Mesenchymal stem cell (in vitro differentiated cells and primary cell): ENCODE measurements around the gene ACADVL.

Experiments
- DNase-seq: peaks from one replicate; pipeline ENCODE4 v3.0.0-alpha.2; 2013
- H2AFZ ChIP-seq: one replicate; pipeline ENCODE4 v1.6.1; 2013; ENCODE audit warnings: low read depth, mild to moderate bottlenecking, control low read depth, inconsistent platforms, low read length, moderate library complexity
- H2AK5ac ChIP-seq: 2 replicates; pipeline ENCODE4 v1.6.1; 2013; ENCODE audit warnings: low read length, moderate library complexity, mild to moderate bottlenecking, inconsistent platforms; ENCODE audit not compliant: severe bottlenecking
- H2BK120ac ChIP-seq: one replicate; pipeline ENCODE4 v1.6.1; 2013; ENCODE audit warnings: low read depth, mild to moderate bottlenecking, inconsistent platforms, low read length, moderate library complexity
- H2BK12ac ChIP-seq, 2 experiments: one replicate each; pipeline ENCODE4 v1.6.1; 2013; ENCODE audit warnings: inconsistent platforms in 2 of 2, low read length in 2 of 2, mild to moderate bottlenecking in 2 of 2, moderate library complexity in 2 of 2, control low read depth in 1 of 2
- H2BK15ac ChIP-seq: one replicate; pipeline ENCODE4 v1.6.1; 2013; ENCODE audit warnings: mild to moderate bottlenecking, low read depth, inconsistent platforms; ENCODE audit not compliant: poor library complexity, severe bottlenecking
- H2BK5ac ChIP-seq: 2 replicates; pipeline ENCODE4 v1.6.1; 2013; ENCODE audit warnings: low read depth, mild to moderate bottlenecking, low read length, control low read depth, inconsistent platforms; ENCODE audit not compliant: poor library complexity, severe bottlenecking
- H3K14ac ChIP-seq, 2 experiments: one replicate each; pipeline ENCODE4 v1.6.1; 2013; ENCODE audit warnings: inconsistent platforms in 2 of 2, low read length in 2 of 2, control low read depth in 1 of 2, mild to moderate bottlenecking in 1 of 2, moderate library complexity in 1 of 2
- H3K18ac ChIP-seq, 2 experiments: one replicate each; pipeline ENCODE4 v1.6.1; 2013; ENCODE audit warnings: inconsistent platforms in 2 of 2, low read length in 2 of 2, control low read depth in 1 of 2, low read depth in 1 of 2, mild to moderate bottlenecking in 1 of 2
- H3K23ac ChIP-seq, 2 experiments: one replicate each; pipeline ENCODE4 v1.6.1; 2013; ENCODE audit warnings: inconsistent platforms in 2 of 2, low read length in 2 of 2, mild to moderate bottlenecking in 2 of 2, moderate library complexity in 2 of 2, control low read depth in 1 of 2
- H3K27ac ChIP-seq: 2 replicates; pipeline ENCODE4 v1.5.1; 2013; ENCODE audit warnings: mild to moderate bottlenecking, moderate library complexity, low read length, control low read depth, inconsistent platforms; ENCODE audit not compliant: poor library complexity, severe bottlenecking
- H3K27me3 ChIP-seq, 2 experiments: 2 replicates each; pipeline versions ENCODE4 v1.6.1 to v1.7.0; 2013; ENCODE audit warnings: low read length in 2 of 2, mild to moderate bottlenecking in 2 of 2, moderate library complexity in 2 of 2, control low read depth in 1 of 2, inconsistent platforms in 1 of 2; ENCODE audit not compliant: control insufficient read depth in 1 of 2, insufficient read depth in 1 of 2
- H3K36me3 ChIP-seq, 2 experiments: 2 replicates each; pipeline versions ENCODE4 v1.6.1 to v1.7.0; 2013; ENCODE audit warnings: low read length in 2 of 2, control low read depth in 1 of 2, inconsistent platforms in 1 of 2, low read depth in 1 of 2, mild to moderate bottlenecking in 1 of 2; ENCODE audit not compliant: insufficient read depth in 2 of 2, control insufficient read depth in 1 of 2
- H3K4ac ChIP-seq, 2 experiments: one replicate each; pipeline ENCODE4 v1.6.1; 2013; ENCODE audit warnings: inconsistent platforms in 2 of 2, low read length in 2 of 2, mild to moderate bottlenecking in 2 of 2, moderate library complexity in 2 of 2, control low read depth in 1 of 2, low read depth in 1 of 2
- H3K4me1 ChIP-seq: 2 replicates; pipeline ENCODE4 v1.6.1; 2013; ENCODE audit warnings: low read depth, low read length, control low read depth; ENCODE audit not compliant: control insufficient read depth, insufficient read depth
- H3K4me2 ChIP-seq: 2 replicates; pipeline ENCODE4 v1.6.1; 2013; ENCODE audit warnings: low read length, mild to moderate bottlenecking, inconsistent platforms; ENCODE audit not compliant: poor library complexity, severe bottlenecking
- H3K4me3 ChIP-seq, 2 experiments: 2 replicates each; pipeline versions ENCODE4 v1.5.1 to v1.7.0; 2013; ENCODE audit warnings: low read length in 2 of 2, mild to moderate bottlenecking in 2 of 2, control low read depth in 1 of 2, low read depth in 1 of 2; ENCODE audit not compliant: insufficient read depth in 1 of 2
- H3K79me1 ChIP-seq: replicated peaks from 2 replicates; pipeline ENCODE4 v1.6.1; 2013; ENCODE audit warnings: mild to moderate bottlenecking, control low read depth, low read length, inconsistent platforms; ENCODE audit not compliant: poor library complexity, severe bottlenecking
- H3K9ac ChIP-seq: 2 replicates; pipeline ENCODE4 v1.7.0; 2013; ENCODE audit warnings: mild to moderate bottlenecking, low read length, moderate library complexity
- H3K9me3 ChIP-seq: 2 replicates; pipeline ENCODE4 v1.7.0; 2013; ENCODE audit warnings: mild to moderate bottlenecking, low read length; ENCODE audit not compliant: control insufficient read depth
- H4K8ac ChIP-seq: one replicate; pipeline ENCODE4 v1.6.1; 2013; ENCODE audit warnings: inconsistent platforms, mild to moderate bottlenecking, low read length, moderate library complexity
- H4K91ac ChIP-seq: one replicate; pipeline ENCODE4 v1.6.1; 2013; ENCODE audit warnings: mild to moderate bottlenecking, low read length, inconsistent platforms
- WGBS: methylation state at CpG from one replicate; pipeline ENCODE4 v1.1.7; 2013; ENCODE audit warnings: mixed read lengths; 5-methylcytosine and 5-hydroxymethylcytosine counted together

ACADVL gene

DNA sequence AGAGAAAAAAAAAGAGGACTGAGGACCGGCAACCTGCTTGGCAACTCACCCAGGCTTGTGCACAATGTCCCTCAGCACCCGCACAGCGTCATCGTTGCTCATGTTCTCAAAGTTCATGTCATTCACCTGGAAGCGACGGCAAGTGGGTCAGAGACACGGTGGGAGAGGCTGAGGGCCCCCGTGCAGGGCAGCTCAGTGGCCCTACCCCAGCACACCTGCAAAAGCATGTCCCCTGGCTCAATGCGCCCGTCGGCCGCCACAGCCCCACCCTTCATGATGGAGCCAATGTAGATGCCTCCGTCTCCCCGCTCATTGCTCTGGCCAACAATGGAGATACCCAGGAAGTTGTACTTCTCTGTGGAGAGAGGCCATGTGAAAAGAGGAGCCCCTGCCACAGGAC, 9.2 kb downstream of the ACADVL start:
- Histone ChIP-seq H3K18ac (no peak overlapping the region), H2BK120ac (no peak overlapping the region), H3K14ac (no peak overlapping the region), H3K27me3 (no peaks in the 10 kb centered on the region), H4K91ac (no peak overlapping the region), H3K27ac (no peak overlapping the region), H3K36me3 (peaks cover 60 to 67% of the 10 kb centered on the region in 2 experiments), H3K4me2 (no peak overlapping the region), H3K79me1 (peaks cover 29% of the 10 kb centered on the region), H2BK12ac (no peak overlapping the region), H2AFZ (no peak overlapping the region), H2BK15ac (no peak overlapping the region), H2BK5ac (no peak overlapping the region), H3K4me1 (peaks cover 31% of the 10 kb centered on the region), H2AK5ac (no peak overlapping the region), H3K4ac (no peak overlapping the region), H3K23ac (no peak overlapping the region), H3K9ac (no peak overlapping the region), H4K8ac (no peak overlapping the region), H3K4me3 (no peak overlapping the region), H3K9me3 (no peaks in the 10 kb centered on the region)
- WGBS, result 99% methylated on average over 14 of the region's 14 CpGs
- no peak for DNase-seq

DNA sequence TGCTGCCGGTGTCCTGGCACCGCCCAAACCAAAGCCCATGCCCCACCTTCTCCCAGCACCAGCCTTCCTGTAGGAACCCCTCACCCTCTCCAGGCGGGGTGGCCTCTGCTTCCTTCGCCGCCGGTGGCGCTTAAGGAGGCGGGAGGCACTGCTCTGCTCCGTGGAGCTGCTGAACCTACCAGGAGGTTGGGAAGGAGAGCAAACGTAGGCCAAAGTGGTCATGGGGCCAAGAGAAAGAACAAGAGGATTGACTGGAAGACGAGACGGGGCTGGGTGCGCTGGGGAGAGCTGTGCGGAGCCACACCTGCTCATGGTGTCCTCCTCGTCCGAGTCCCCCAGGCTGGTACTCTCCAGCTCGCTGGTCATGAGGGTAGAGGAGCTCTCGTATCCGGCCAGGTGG, 9.8 kb downstream of the ACADVL start:
- no peak overlapping the region for H3K14ac ChIP-seq
- H3K4me1 ChIP-seq, result peaks cover 27% of the 10 kb centered on the region
- H4K8ac ChIP-seq, result no peak overlapping the region
- no peak overlapping the region for H2BK15ac ChIP-seq
- H3K36me3 ChIP-seq, result peaks cover 57 to 62% of the 10 kb centered on the region in 2 experiments
- no peak overlapping the region for H4K91ac ChIP-seq
- H3K27me3 ChIP-seq, result no peaks in the 10 kb centered on the region
- no peak overlapping the region for H3K9ac ChIP-seq
- peaks cover 29% of the 10 kb centered on the region for H3K79me1 ChIP-seq
- no peak overlapping the region for H2BK120ac ChIP-seq
- H3K4me2 ChIP-seq, result no peak overlapping the region
- H3K4me3 ChIP-seq, result no peak overlapping the region
- no peaks in the 10 kb centered on the region for H3K9me3 ChIP-seq
- H2BK5ac ChIP-seq, result no peak overlapping the region
- no peak overlapping the region for H2AK5ac ChIP-seq
- H3K18ac ChIP-seq, result no peak overlapping the region
- H2AFZ ChIP-seq, result no peak overlapping the region
- H3K23ac ChIP-seq, result no peak overlapping the region
- no peak overlapping the region for H2BK12ac ChIP-seq
- no peak overlapping the region for H3K4ac ChIP-seq
- H3K27ac ChIP-seq, result no peak overlapping the region
- no peak for DNase-seq
- WGBS, result 97% methylated on average over 19 of the region's 19 CpGs

DNA sequence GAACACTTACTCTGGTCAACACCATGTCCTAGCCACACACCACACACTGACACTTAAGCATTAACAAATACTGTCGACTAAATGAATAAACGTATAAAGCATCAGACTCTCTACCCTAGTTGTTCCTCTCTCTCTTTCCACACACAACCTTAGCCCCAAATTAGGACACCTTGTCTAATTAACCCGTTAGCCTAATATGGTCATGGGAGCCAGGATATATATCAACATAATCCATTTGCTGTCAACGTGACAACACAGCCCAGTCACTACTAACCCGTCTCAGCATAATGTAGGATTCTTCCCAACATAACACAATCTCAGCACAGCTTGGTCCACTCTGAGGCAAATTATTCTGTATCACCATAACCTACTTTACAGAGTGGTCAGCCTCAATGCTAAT, 12.4 kb downstream of the ACADVL start:
- DNase-seq, result no peak
- Histone ChIP-seq H2BK12ac (no peak overlapping the region), H3K4me2 (no peak overlapping the region), H2BK5ac (no peak overlapping the region), H4K8ac (no peak overlapping the region), H3K27me3 (no peaks in the 10 kb centered on the region), H3K79me1 (peaks cover 22% of the 10 kb centered on the region), H3K23ac (no peak overlapping the region), H3K4me3 (peak overlapping the region in 1 of 2 experiments; percentile 99), H2AFZ (no peak overlapping the region), H3K27ac (no peak overlapping the region), H3K9me3 (no peaks in the 10 kb centered on the region), H3K9ac (peak overlapping the region; percentile 10), H2BK15ac (no peak overlapping the region), H3K4ac (no peak overlapping the region), H2BK120ac (no peak overlapping the region), H3K36me3 (peaks cover 59 to 62% of the 10 kb centered on the region in 2 experiments), H3K4me1 (peaks cover 33% of the 10 kb centered on the region), H2AK5ac (no peak overlapping the region), H3K14ac (no peak overlapping the region), H3K18ac (no peak overlapping the region), H4K91ac (no peak overlapping the region)
- 74% methylated on average over 5 of the region's 5 CpGs for WGBS

DNA sequence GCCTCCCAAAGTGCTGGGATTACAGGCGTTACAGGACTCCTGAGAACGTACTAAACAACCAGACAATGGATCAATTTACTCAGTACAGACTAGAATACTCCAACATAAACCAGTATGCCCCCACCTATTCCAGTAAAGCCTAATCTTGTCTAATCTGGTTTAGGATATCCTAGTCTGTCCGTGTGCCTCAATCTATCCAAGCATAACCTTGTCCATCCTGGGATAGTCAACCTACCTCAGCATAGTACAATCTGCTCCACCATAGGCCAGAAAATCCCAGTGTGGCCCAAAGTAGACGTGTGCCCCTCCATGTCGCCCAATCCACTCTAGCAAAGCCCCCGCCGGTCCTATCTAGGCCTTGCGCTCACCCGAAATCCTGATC, 14.0 kb downstream of the ACADVL start:
- peak overlapping the region; percentile 60 for H4K91ac ChIP-seq
- DNase-seq, result no peak
- no peak overlapping the region for H3K23ac ChIP-seq
- peak overlapping the region; percentile 48 for H2AK5ac ChIP-seq
- peak overlapping the region; percentile 68 to 99 for H3K4me3 ChIP-seq
- peak overlapping the region; percentile 77 for H3K4me2 ChIP-seq
- peaks cover 45 to 48% of the 10 kb centered on the region in 2 experiments for H3K36me3 ChIP-seq
- no peaks in the 10 kb centered on the region for H3K9me3 ChIP-seq
- H3K18ac ChIP-seq, result peak overlapping the region; percentile 80 to 88
- H2BK15ac ChIP-seq, result no peak overlapping the region
- no peak overlapping the region for H2BK12ac ChIP-seq
- no peak overlapping the region for H4K8ac ChIP-seq
- WGBS, result 2% methylated on average over 9 of the region's 9 CpGs
- no peaks in the 10 kb centered on the region for H3K27me3 ChIP-seq
- H2BK120ac ChIP-seq, result no peak overlapping the region
- peak overlapping the region in 1 of 2 experiments; percentile 13 for H3K14ac ChIP-seq
- H2AFZ ChIP-seq, result no peak overlapping the region
- peaks cover 28% of the 10 kb centered on the region for H3K4me1 ChIP-seq
- H3K9ac ChIP-seq, result peak overlapping the region; percentile 100
- peaks cover 15% of the 10 kb centered on the region for H3K79me1 ChIP-seq
- H3K4ac ChIP-seq, result peak overlapping the region in 1 of 2 experiments; percentile 69
- peak overlapping the region; percentile 88 for H3K27ac ChIP-seq
- H2BK5ac ChIP-seq, result peak overlapping the region; percentile 46
